ENCODE data around the gene BMP5.

The BMP5 gene

DNA sequence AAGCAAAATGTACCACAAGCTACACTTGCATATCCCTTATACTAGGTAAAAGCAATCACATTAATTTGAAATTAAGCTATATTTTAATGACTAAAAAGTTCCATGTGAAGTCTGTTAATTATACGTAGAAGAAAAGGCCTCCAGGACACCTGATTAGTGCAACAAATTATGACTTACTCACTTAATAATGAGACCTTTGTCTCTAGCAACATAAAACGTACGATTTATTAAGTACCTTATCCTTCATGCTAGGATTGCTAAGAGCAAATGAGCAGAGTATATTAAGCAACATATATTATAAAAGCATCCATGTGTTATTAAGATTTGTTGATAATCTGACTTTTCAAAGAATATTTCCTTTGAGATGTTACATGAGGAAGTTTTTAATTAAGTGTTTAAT lies 2.5 kb downstream of the BMP5 start:
- no peak for DNase-seq (ENCODE audit: low spot score)

DNA sequence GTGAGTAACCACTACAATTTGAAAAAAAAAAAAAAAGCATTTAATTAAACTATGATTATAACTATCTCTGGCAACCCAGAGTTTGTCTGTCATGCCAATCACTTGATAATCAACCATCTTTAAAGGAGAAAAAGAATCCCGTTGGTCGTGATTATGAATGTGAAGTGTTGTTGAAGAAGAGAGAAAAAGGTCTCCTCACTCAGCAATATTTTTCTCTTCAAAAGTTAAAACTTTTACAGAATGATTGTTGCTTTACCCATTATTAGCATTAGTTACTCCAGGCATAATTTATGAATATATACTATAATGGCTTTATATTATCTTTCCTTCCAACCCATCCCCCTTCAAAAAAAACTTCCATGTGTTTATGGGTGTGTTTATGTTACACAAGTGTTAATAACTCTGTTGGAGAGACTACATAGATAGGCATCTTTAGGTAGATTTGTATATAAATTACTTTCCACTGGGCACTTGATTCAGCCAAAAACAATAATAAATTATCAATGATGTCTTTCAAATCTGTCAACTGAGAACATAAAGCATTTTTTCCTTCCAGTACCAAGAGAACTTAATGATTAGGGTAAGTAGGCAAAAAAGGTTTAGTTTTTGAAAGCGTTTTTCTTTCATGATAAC lies 5.1 kb downstream of the BMP5 start:
- DNase-seq (ENCODE audit: low spot score) = no peak

DNA sequence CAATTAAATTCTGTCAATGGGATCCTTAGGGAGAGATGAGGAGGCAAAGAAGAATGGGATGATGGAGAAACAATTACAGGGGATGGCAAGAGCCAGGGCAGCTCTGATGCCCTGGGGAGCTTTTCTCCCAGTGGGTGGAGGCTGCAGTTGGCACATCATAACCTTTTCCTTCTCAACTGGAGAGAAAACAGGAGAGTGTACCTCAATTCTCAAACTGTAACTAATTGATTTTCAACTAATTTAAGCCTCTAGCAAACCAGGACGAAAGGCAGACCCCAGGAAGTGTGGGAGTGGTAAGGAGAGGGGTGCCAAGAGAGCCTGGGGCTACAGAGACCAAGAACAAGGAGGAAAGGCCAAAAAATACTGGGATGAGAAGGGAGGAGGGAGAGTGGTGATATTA lies 5.7 kb downstream of the BMP5 start:
- DNase-seq (ENCODE audit: low spot score) = no peak

DNA sequence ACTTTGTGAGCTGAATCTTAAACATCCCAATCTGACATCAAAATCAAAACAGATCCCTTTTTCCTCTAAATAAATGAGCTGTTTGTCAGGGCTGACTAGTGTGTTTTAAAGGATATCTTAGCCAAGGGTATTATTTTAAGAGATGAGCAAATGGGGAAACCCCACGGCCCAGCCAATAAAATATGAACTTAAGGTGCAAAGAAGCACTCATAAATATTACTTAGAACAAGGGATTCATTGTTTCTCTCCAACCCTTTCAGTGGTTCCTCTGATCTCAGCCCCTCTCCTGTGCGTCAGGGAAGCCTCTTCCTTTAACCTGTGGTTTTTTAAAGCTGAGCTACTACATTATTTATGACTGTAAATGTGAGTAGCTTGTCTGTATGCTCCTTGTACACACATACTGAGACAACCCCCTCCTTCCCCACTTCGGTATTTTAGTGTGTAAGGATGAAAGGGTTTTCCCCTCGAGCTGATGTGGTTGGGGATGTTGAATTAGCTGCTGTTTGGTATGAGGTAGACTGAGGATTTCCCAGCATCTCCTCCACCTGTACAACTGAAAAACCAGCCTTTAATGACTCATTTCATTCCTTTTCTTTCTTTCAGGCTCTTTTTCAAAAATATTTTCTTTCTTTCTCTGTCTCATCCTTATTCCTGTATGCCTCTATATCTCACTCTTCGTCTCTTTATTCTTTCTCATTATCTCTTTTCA lies 6.5 kb downstream of the BMP5 start:
- no peak for DNase-seq (ENCODE audit: low spot score)

DNA sequence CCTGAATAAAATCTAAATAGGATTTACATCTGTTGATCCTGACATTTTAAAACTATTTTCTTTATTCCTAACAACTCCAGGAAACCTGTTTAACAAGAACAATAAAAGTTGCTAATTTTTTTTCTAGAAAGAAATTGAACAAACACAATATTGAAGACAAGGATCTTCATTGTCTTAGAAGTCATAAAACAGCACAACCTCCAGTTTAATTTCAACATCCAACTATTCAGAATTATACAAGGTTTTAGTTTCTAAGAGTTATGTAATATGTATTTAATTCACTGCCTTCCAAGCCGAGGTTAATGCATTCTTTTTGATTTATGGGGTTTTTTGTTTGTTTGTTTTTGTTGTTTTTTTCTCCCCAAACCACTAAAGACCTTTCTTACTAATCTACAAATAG lies 7.2 kb downstream of the BMP5 start:
- no peak for DNase-seq (ENCODE audit: low spot score)

DNA sequence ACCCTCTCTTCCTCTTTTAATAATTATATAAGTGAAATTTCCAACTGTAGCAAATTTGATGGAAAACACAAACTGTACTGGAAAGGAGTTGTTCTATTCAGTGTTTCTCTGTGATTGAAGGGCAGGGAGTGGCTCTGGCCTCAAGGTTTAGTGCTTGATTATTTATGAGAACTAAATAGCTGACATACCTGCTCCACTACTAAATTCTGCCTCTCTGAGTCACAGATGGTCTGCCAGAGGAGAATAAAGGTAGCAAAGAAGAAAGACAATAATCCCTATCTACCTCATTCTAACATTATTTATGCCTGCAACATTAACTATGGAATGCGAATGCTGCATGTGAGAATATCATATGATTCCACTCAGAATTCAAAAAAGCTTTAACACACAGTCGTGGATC lies 9.3 kb downstream of the BMP5 start:
- DNase-seq (ENCODE audit: low spot score) = no peak

DNA sequence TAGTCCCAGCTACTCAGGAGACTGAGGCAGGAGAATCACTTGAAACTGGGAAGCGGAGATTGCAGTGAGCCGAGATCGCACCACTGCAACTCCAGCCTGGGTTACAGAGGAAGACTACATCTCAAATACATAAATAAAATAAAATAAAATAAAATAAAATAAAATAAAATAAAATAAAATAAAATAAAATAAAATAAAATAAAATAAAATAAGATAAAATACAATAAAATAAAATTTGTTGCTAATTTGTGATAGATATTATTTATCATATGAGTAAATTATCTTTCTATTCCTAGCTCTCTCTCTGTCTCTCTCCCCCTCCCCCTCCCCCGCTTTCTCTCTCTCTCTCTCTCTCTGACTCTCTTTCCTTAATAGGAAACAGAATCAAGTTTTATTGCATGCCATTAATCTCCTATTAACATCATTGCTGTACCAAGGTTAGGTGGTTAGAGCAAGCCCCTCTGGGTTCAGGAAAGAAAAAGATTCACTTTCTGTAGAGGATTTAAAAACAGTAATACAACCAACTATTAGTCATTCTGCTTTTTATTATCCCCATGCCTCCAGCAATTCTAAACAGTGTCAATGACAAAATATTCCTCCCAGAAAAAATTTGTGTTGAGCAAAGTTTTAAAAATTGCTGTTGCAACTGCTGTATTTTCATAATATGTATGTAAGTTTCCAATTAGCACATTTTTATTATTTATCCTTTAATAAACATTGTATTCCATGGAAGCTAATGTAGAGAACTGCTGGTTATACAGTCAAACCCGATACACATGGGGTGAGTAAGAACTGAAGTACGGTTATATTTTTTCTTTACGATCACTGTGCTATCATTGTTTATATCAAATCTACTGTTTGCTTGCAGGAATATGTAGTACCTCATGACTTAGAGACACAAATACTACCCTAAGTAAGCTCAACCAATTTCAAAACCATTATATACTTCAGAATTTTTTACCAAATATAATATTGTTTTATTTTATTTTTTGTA lies 22.1 kb downstream of the BMP5 start:
- no peak for DNase-seq (ENCODE audit: low spot score)

DNA sequence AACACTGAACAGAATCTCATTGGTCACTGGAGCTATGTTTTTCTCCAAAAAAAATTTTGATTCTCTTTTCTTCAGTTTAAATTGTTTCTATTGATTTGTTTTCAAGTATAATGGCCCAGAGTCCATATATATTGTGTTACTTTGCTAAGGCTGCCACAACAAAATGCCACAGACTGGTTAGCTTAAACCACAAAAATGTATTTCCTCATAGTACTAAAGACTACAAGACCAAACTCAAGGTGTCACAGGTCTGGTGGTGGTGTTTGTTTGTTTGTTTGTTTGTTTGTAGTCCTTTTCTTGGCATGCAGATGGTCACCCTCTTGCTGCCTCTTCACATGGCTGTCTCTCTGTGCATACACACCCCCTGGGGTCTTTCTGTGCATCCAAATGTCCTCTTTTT lies 34.0 kb downstream of the BMP5 start:
- no peak for DNase-seq (ENCODE audit: low spot score)

DNA sequence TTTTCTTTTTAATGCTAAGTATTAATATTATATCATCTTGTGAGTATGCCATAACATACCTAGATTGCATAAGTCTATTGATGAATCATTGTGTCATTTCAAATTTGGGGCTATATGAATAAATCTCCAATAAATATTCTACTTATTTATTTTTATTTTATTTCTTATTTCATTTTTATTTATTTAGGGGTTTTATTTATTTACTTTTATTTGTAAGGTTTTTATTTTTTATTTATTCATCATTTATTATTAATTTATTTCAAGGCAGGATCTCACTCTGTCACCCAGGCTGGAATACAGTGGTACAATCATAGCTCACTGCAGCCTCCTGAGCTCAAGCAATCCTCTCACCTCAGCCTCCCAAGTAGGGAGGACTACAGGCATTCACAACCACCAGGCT lies 36.3 kb downstream of the BMP5 start:
- no peak for DNase-seq (ENCODE audit: low spot score)

DNA sequence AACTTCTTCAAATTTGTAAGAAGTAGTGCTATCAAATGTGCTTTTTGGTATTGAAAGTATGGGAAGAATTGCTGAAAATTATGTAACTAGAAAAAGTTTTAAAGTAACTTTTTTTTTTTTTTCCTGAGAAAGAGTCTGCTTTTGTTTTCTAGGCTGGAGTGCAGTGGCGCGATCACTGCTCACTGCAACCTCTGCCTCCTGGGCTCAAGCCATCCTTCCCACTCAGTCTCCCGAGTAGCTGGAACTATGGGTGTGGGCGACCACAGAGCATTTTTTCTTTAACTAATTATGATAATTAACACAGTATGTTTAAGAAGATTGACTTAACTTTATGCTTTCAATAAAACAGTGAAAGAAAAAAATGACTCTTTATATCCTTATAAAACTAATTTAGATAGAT lies 38.4 kb downstream of the BMP5 start:
- no peak for DNase-seq (ENCODE audit: low spot score)

DNA sequence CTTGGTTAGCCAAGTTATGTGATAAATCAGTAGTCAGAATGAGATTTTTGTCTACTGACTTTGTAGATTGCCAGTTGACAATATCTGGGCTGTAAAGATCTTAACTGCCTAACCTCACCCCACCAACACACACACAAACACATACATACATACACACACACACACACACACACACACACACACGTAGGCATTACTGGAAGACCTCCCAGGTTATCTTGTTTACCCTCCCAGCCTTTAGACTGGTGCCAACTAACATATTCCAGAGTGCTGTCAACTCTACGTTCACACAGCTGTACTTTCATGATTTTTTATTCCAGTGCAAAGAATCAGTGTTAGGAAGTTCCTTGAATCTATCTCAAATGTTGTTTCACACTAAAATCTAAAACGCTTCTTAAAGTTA lies 38.9 kb downstream of the BMP5 start:
- DNase-seq (ENCODE audit: low spot score) = no peak

DNA sequence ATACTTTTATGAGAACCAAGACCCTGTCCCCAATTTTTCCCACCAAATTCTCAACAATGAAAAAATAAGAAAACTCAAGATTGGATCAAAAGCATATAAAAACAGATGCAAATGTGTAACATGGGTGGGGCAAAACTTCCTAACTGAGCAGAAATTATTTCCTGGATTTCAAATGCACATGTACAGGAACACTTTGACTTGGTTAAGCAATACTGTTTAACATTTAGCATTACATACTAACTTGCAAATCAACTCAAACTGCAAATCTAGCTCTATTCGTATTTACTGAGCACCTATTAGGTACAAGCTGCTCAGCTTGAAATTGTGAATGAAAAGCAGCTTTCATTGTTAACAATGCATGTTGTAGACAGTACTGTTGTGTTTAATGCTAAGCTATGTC lies 40.2 kb downstream of the BMP5 start:
- DNase-seq (ENCODE audit: low spot score) = no peak

DNA sequence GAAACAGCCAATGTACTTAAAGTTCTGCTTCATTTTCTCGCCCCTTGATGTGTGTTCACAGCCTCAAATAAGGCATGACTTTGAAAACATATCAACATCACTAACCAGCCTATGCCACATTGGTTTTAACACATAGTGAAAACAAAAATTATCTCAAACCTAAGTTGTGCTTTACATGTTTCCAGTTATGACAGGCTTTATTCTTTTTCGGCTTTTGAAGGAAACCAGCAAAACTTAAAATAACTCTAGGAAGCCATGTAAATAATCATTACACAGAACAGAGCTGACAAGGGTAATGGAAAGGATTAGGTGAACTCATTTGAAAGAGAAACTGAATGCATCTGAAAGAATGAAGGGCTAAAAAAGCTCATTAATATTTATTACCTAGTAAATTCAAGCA lies 42.1 kb downstream of the BMP5 start:
- DNase-seq (ENCODE audit: low spot score) = no peak

DNA sequence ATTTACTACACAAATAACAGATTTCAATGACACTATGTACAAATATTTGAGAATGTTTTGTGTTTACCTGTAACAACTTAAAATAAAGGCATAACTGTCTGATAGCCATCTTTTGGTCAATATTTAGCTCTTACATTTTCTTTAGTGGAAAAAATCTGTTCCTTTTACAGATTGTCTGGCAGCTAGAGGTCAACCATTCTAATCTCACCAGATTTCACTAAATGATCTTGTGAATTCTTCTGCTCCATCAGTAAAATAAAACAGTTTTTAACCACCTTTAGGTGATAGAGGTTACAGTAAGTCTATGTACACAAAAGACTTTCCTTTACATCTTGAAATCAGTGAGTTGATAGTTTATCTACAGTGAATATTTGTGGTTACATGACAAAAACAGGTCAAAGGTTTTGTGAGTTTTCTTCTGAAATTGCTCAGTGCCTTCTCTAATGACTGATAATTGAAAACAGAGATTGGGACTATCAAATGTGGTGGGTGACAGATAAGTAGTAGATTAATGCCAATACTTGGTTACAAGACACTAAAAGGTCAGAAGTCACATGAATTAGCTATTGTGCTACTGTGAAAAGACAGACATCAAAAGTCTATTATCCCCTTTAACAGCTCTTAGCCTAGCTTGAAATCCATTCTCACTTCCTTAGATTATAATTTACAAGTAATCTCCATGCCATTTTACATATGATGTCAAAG lies 47.4 kb downstream of the BMP5 start:
- no peak for DNase-seq (ENCODE audit: low spot score)

DNA sequence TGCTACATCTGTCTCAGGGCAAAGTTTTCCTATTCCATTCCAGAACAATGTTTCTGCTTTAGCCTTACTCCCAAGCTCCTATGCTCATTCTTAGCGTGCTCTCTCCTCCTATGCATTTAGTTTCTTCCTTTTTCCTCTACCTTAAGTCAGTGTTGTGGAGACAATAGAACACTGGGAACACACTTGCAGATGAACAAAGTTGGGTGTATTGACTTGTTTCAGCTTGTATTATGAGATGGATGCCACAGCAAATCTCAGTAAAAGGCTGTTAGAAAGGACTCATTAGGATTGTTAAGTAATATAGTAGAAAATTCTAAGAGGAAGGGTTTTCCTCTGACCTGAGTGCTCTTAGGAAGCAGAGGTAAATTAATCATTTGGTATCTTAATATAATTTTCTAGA lies 48.4 kb downstream of the BMP5 start:
- no peak for DNase-seq (ENCODE audit: low spot score)

DNA sequence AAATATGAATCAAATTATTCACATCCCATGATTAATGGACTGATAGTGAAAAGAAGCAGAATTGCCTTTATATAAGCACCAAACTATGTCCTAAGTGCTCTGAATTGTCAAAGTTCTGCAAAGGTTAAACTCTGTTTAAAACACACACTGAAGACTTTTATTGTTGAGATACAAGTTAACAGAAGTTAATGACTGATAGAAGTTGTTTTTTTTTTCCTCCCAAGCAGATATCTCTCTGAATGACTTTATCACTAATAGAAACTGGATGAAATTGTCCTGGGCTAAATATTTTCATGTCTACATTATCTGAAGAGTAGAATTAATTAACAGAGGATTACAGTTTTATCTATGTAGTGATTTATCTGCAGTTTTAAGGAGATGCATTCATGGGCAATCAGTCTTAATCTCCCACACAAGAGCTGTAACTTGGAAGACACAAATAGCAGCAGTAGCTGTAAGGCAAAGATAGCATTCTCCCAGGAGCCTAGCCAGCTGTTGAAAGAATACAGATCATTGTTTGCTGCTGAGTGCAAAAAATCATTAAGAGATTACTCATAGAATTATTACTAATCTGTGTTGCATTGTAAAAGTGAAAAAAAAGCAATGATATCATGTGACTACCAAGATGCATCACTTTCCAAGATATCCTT lies 49.9 kb downstream of the BMP5 start:
- DNase-seq (ENCODE audit: low spot score) = no peak

DNA sequence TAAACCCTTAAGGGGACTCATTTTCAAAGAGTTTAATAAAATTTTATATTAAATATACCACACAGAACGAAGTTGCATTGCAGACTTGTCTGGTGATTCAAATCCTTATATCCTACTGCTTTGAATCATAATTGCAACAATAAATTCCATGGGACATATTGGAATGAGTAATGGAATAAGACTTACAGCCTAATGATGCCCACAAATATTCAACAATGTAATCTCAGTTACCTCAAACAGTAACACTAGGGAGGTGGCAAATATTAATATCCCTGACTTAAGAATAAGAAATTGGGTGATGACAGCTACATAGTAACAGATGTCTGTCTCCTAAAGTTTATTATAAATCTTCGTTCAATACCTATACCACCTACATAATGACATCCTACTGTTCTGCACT lies 52.6 kb downstream of the BMP5 start:
- no peak for DNase-seq (ENCODE audit: low spot score)

DNA sequence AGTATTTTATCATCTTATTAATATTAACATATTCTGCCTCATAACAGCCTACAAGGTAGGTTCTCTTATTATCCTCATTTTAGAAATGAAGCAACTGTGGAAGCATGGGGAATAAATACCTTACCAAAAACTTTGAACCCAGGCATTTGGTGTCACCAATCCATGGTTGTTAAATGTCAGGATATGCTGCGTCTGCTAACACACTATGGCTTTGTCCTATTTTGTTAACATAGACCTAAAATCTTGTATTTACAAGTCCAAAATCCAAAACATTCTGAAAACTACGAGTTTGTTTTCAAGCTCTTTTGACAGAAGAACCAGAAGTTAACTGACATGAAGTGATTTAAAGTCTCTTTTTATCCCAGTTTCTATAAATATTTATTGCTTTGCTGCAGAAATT lies 53.4 kb downstream of the BMP5 start:
- DNase-seq (ENCODE audit: low spot score) = no peak

DNA sequence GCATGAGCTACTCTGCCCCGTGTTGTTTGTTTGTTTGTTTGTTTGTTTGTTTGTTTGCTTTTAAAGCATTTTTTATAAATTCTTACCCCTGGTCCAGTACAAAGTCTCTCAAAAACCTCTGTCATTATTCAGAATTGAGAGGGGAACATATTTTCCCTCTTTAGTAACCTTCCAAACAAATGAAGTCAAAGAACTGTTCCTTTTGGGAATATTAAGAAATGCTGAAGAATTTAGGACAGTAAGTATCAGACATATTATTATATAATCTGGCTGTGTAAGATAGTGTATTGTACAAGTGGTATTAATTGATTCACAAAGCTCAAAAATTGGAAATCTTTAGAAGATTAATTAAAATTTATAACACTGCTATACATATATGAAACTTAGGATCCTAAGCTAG lies 54.7 kb downstream of the BMP5 start:
- DNase-seq (ENCODE audit: low spot score) = no peak

DNA sequence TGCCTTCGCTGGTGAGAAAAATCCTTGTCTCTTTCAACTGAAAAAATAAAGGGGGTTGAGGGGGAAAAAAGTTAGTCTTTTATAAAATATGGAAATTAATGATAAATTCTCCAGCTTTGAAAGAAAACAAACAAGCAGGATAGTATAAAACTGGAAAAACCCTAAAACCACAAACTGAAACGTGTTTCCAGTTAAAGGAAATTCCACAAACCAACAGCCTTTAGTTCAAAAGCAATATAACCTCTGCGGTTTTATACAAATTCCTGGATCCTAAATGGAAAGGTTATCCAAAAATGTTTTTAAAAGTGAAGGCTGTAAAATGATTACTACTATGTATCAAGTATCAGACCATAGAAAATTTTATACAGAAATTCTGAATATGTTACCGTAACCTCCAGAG lies 55.6 kb downstream of the BMP5 start:
- no peak for DNase-seq (ENCODE audit: low spot score)

DNA sequence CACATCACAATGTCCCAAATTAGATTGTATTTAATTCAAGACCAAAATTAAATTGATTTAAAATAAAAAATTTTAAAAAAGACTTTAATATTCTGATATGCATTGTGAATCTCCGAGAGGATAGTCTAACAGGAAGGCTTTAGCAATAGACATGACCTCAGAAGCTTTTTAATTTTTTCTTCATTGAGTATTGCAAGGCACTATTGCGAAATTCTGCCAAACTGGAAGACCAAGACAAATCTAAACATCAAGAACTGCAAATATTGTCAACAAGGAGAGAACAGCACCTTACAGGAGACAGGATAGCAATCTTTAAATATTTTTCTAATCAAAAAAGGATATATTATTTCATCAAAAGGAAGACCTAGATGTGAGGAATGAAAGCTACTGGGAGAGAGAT lies 56.9 kb downstream of the BMP5 start:
- no peak for DNase-seq (ENCODE audit: low spot score)

DNA sequence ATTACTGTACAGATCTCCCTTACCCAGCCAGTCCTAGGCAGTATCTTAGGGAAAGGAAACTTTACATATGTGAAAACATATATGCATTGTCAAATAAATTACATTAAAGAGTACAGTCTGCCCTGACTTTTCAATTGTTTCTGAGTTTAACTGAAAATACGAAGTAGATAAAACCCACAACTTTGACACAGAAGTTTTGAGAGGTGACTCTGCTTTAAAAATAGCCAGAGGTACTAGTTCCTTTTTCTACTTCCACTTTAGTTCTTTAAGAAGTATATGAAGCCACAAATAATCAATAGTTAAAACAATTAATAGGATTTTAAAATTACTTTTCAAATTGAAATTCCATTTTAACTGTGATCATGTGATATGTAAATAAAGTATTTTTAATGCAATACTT lies 62.9 kb downstream of the BMP5 start:
- DNase-seq (ENCODE audit: low spot score) = no peak
